DMS53 treated with DMSO at 0.1 percent for 48 hours (cell line): ENCODE measurements around the gene FABP2.
"Not testable (repeated sequence)": the region's sequence is repeated elsewhere in the genome, so short reads cannot be mapped to it uniquely, and the experiment has no call there.

ENCODE experiments used
- DNase-seq: peaks from one replicate; lab custom pipeline; 2025; ENCODE audit not compliant: unreplicated experiment; lab: John Stamatoyannopoulos, UW

FABP2 gene

DNA sequence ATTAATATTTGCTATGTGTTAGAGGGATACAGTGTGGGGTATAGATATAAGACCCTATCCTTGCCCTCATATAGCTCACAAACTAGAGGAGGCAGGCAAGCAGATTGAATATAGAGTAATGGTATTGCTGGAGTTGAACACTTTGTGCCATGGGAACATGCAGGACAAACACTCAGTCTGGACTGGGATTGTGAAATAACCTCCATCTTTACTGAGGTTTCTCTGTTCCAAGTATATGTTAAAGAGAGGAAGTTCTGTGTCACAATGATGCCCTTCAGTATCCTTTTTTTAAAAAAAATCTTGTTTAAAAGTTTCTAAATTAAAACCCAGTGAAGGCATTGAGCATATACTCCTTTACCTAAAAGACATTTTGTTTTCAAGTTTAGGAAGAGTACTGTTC is 8.7 kb downstream of the FABP2 start:
- no peak for DNase-seq

DNA sequence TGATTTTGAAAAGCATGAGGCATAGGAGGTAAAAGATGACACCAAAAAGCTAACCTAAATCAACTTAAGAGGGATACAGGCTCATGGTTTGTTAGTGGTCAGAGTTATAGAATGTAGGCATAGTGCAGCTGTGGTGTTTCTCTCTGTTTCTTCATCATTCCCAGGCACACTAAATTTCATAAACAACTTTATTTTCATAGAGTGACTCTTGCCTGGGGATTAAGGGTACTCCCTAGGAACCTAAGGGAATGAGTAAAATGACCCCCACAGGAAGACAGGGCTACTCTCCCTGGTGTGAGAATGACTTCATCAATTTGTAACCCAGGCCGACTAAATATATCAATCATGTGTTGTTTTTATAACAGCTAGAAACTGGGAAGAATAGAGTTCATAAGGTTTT is 11.1 kb downstream of the FABP2 start:
- no peak for DNase-seq

DNA sequence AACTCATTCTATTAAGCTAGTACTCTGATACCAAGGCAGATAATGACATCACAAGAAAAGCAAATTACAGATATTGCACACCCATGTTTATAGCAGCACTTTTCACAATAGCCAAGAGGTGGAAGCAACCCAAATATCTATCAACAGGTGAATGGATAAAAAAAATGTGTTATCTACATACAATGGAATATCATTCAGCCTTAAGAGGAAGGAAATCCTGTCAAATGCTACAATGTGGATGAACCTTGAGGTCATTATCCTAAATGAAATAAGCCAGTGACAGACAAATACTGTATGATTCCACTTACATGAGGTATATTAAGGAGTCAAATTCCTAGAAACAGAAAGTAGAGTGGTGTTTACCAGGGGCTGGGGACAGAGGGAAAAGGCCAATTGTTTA is 14.3 kb downstream of the FABP2 start:
- DNase-seq: no peak

DNA sequence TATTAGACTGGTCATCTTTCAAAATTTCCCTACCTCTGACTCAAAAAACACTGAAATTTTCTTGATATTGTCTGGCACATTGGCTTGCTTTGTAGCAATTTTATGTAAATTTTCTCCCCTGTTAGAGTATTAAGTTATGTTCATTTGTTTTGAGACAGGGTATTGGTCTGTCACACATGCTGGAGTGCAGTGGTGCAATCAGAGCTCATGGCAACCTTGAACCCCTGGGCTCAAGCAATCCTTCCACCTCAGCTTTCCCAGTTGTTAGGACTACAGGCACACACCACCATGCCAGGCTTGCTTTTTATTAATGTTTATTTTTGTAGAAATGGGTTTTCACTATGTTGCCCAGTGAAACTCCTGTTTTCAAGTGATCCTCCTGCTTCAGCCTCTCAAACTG is 17.5 kb downstream of the FABP2 start:
- DNase-seq: no peak

DNA sequence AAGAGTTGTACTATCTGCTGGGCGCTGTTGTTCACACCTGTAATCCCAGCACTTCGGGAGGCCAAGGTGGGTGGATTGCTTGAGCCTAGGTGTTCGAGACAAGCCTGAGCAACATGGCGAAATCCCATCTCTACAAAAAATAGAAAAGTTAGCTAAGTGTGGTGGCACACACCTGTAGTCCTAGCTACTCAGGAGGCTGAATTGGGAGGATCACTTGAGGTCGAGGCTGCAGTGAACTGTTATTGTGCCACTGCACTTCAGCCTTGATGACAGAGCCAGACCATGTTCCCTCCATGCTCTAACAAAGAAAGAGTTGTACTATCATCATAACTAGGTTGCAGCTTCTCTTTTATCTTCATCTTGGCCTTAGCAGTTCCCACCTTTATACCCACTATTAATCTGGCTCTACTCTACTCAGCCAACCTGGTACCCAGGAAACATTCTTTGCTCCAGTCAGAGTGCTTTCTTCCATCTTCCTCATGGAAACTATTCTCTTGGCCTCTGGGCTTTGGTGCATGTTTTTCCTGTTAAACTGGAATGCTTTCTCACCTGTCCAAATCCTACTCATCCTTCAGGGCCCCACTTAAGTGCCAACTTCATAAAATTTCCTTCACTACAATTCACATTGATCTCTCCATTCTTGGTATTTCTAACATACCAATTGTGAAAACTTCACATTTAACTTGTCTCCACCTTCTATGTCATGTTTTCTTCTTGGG is 18.2 kb downstream of the FABP2 start:
- DNase-seq: no peak

DNA sequence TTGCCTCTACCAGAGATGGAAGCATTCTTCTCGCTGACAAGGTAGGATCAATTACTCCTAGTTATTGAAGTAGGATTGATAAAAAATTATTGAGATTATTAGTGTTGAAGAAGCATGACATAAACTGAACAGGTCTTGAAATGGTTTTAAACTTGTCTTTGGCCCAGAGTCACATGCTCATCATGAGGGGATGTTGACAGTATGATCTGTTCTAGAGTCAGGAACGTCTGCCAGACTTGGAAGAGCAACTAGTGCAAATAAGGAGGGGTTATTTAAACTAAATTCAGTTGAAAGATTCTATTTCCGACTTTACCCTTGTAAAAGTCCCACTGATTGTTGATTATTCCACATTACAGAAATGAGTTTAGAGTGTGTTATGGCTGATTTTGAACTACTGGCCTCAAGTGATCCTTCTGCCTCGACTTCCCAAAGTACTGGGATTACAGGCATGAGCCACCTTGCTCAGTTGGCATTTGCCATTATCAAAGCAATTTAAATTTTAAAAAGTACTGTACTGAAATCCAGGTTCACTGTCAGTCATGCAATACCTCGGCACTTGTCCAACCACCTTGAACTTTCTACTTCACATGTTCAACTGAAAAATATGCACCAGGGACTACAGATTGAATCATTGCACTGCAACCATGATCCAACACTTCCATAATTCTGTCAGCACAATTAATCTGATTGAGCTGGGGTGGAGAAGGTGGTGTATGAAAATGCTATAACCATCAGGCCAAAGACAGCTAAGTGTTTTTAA is 19.7 kb downstream of the FABP2 start:
- no peak for DNase-seq

DNA sequence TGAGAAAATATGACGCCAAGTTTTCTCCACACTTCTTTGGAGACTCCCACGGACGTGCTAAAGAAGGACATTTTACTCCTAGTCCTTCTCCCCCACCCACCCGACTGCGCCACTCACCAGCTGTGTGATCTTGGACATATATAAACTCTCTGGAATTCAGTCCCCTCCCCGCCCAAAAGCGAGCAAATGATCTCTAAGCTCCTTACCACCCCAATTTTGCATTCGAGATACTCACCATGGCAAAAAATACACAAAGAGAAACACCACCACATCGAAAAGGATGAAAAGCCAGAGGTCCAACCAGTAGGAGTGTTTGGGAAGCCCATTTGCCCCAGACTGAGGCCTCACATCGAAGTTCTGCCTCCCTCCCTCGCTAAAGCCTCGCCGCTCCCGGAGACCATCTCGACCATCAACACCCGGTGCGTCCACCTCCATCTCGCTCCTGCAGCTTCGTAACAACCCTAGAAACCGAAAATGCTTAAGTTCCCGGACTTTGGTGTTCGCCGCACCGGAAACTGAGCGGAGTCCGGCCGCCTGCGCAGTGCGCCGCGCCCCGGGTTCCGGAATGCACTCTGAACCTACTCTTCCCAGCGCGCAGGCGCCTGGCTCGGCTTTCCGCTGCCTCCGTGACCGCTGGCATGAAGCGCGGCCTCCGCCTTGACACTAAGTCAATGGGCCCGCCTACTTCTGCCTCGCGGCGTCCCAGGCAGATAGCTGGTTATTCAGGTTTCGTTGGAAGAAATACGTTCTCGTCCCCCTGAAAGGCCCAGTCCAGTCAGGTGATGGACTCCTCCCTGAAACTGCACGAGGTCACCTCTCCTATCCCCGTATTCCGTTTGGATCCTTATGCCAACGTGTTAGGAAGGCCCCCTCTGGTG is 21.6 kb downstream of the FABP2 start:
- DNase-seq: no peak

DNA sequence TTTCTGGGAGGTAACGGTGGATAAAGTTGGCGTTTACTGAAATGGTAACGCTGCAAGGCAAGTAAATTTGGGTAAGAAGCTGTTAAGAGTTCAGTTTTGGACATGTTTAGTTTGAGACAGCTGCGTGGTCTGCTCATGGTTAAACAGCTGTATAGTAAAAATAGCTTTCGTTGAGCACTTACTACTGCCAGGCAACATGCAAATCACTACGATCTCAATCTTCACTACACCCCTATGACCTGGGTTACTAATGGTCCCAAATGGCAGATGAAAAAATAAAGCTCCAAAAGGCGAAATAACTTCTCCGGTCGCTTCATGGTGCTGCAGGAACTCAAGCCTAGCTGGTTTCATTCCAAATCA is 22.2 kb downstream of the FABP2 start:
- DNase-seq: no peak

DNA sequence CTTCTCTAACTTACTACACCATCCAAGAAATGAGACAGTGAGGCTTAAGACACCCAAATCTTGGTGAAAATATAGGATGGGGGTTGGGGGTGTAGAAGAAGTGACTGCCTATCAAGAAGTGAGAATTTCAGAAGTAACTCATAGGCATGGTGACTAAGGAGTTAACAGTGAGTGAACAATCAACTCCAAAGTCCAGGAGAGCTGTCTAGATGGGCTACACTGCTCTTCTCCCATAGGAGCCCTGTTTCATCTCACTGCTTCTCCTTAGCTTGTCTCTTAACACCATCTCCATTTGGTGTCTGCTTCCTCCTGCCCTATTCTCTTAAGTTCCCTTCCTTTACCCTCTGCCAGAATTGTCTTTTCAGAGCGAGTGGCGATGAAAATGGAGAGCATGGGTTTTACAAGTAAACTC is 22.7 kb downstream of the FABP2 start:
- no peak for DNase-seq

DNA sequence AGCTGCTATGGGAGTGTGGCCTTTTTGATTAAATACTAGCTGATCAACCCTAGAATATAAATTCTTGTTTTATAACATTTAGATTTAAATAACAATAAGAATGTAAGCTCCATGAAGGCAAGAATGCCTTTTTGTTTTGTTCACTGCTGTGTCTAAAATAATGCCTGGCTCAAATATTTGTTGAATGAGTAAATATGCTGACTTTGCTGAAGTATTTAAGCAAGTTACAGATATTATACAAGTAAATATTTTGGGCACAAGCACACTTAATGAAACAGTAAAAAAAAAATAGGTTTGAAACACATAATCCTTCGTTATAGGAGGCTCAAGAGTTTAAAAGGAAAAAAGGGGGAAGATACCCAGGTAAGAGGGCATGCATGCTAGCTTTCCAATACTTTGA is 24.1 kb downstream of the FABP2 start:
- DNase-seq: no peak

DNA sequence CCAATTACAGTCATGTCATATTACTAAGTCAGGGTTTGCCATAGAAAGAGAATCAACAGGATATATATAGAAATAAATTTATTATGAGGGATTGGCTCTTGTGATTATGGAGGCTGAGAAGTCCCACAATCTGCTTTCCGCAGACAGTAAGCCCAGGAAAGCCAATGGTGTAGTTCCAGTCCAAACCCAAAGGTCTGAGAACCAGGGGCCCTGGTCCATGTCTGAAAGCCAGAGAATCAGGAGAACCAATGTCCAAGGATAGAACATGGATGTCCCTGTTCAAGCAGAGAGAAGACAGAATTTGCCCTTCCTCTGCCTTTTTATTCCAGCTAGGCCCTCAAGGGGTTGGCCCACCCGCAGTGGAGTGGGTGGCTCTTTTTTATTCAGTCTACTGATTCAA is 25.6 kb downstream of the FABP2 start:
- DNase-seq: no peak

DNA sequence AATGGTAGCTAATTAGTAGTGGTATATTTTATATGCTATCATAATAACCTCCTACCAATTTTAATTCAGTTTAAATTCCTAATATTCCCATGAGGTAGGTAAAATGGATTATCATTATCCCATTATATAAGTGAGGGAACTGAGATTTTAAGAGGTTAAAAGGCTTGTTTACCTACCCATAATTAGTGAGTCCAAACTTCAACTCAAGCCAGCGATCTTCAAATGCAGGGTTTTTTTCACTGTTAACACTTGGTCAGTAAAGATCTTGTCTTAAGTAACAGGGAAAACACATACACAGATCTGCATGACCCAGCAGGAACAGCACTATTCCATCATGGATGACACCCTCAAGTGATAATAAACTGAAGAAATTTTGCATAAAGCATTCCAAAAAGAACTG is 31.3 kb downstream of the FABP2 start:
- DNase-seq: no peak

DNA sequence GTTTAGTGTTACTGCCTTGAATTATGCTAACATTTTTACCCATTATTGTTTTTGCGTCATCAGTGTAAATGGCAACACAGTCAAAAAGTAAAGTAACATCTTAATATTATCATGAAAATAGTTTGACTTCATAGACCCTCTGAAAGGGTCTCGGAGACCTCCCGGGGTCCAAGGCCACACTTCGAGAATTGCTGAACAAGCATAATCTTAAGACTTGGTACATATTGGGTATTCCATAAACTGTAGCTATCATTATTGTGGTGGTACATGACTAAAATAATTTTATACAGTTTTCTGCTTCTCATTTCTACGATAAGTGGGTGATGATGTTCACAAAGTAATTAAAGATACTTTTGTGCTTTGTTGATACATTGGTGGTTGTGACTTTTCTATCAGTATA is 32.6 kb downstream of the FABP2 start:
- no peak for DNase-seq

DNA sequence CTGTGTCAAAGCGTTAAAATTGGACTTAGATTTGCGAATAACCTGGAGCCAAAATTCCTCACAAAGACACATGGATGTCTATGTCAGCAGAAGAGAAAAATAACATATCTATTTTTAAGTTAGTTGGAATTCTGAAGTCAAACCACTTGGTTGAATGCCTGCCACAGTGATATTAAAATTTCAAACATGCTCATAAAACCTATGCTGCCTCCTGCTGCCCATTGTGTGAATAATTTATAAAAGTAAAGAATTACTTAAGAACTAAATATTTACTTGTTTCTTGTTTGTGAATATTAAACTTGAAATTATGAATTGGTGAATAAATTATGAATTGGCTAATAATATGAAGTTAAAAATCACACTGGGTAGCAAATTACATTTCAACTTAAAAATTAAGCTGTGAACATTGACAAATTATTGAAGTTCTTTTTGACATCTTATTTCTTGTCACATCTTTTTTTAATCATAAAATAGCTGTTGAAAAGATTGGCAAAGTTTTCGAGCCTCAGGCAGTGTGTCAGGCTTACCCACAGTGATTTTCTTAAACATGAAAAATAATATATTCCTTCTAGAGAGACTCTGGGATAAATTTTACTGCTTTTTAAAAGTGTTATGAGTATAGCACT is 35.4 kb downstream of the FABP2 start:
- no peak for DNase-seq

DNA sequence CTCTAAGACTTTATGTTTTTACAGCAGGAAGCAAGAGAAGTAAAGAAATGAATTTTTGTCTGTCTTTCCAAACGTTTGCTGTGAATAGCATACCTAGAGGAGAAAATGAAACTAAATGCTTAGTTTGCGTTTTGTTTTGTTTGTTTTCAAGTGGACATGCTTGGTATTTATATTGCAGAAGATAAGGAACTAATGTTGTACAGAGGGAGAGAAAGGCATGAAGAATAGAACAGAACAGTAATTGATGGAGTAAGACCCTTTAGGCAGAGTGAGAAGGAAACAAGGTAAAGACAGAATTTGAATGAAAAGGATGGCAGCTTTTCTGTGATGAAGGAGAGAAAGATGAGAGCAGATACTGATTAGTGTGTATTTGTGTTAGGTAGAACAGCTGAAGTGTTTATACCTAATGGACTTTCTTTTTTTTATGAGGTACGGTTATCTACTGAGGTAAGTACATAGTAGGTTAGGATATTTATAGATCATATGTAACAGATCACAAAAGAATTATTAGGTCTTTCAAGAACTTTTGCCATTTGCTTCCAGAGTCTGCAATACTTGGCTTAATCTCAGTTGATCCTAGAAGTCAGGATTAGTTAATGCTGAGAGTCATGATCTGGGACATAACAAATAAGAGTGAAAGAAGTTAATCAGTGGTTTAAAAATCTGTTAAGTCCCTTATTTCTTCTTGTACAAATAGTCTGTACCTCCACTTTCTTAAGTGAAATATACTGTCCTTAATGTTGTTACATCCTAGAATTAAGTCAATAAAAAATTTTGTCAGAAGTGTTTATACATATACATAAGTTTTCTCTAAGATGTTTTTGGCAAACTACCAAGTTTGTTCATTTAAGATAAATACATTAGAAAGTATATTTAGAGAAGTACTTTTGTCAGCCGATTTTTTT is 36.8 kb downstream of the FABP2 start:
- no peak for DNase-seq

DNA sequence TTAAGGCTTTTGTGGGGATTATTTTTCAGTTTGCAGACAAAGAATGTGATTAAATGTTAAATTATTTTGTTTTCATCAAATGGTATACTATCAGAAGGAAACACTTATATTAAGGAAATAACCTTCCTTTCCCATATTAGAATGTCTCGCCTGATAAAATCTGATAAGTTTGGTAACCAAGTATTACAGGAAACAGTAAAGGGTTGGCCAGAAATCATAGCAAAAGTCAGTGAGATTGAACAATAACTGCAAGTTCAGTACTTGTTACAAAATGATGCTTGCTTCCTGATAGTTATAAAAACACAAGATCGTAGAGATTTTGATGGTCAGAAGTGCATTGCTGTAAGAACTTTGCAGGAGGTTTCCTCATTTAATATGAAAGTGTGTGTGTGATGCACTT is 40.5 kb downstream of the FABP2 start:
- no peak for DNase-seq

DNA sequence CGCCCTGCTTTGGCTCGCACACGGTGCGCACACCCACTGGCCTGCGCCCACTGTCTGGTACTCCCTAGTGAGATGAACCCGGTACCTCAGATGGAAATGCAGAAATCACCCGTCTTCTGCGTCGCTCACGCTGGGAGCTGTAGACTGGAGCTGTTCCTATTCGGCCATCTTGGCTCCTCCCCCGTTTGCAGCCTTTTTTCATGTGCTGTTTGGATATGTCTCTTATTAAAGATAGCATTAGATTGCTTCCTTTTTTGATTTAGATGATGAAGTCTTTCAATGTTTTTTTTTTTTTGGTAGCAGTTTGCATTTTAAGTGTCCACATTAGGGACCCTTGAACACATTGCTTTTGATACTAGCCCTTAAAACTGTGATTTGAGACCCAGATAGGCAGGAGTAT is 42.0 kb downstream of the FABP2 start:
- not testable (repeated sequence) for DNase-seq

DNA sequence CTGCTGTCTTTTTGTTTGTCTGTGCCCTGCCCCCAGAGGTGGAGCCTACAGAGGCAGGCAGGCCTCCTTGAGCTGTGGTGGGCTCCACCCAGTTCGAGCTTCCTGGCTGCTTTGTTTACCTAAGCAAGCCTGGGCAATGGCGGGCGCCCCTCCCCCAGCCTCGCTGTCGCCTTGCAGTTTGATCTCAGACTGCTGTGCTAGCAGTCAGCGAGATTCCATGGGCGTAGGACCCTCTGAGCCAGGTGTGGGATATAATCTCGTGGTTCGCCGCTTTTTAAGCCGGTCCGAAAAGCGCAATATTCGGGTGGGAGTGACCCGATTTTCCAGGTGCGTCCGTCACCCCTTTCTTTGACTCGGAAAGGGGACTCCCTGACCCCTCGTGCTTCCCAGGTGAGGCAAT is 42.4 kb downstream of the FABP2 start:
- DNase-seq: not testable (repeated sequence)

DNA sequence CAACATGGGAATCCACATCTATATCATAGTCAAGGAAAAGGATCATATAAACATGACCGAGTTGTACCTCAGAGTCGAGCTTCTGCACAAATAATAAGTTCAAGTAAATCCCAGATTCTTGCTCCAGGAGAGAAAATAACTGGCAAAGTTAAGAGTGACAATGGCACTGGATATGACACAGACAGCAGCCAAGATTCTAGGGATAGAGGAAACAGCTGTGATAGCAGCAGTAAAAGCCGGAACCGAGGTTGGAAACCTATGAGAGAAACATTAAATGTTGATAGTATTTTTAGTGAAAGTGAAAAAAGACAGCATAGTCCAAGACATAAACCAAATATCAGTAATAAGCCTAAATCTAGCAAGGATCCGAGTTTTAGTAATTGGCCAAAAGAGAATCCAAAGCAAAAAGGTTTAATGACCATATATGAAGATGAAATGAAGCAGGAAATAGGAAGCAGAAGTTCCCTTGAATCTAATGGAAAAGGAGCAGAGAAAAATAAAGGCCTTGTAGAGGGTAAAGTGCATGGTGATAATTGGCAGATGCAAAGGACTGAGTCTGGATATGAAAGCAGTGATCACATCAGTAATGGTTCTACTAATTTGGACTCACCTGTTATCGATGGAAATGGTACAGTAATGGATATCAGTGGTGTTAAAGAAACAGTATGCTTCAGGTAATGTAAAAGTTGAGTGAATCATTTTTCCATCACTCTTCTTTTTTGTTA is 50.4 kb downstream of the FABP2 start:
- no peak for DNase-seq

DNA sequence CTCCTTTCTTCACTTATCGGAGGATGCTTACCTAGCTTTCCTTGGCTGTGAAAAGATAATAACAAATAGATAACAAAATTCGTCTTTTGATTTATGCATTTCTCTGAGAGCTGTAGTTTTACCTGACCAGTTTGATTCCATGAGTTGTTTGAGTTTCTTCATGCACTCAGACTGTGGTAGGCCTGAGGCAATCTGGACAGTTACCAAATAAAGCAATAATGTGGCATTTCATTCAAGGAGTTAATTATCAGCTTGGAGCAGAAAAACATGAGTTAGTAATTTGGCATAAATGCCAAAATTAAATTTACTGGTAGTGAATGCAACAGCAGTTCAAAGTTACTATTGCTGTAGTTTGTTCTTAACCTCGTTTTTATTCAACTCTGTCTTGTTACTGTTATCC is 53.5 kb downstream of the FABP2 start:
- DNase-seq: no peak
